Measurements from ENCODE around the gene PAX6. TPM values are rescaled to one million over a fixed set of nuclear protein-coding genes. Genes with fewer than 3 reads are reported as not detected.

The PAX6 gene
- total RNA-seq, 1 experiment from 2014 or later, result 29.0 TPM

GRCh38 chr11:31855466-31855865 lies 44.3 kb upstream of the PAX6 start:
- CTCF ChIA-PET, result no interaction called here
- intact Hi-C loops (cut with micrococcal nuclease; ENCODE audit: unreplicated experiment), result no loop called here
- no TSS peak for BruUV-seq (replicated peaks)

DNA sequence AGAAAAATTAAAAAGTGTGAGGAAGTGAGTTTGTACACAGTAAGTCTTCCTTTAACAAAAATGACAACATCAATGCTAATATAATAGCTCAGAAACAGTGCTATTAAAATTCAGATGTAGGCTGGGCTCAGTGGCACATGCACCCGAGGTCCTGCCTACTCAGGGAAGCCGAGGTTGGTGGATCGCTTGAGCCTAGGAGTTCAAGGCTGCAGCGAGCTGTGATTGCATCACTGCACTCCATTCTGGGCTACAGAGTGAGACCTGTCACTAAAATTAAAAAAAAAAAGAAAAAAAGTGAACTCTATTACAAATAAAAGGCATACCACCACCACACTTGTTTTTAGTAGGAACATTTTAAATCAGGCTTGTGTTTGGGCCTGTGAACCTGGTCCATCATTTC lies 39.2 kb upstream of the PAX6 start:
- no peaks in the 10 kb centered on the region for H3K9me2 ChIP-seq (ENCODE audit: insufficient read depth)
- H3K4me3 ChIP-seq, result no peak overlapping the region
- H3K4me1 ChIP-seq (replicated peaks; ENCODE audit: insufficient read depth), result peaks cover 22% of the 10 kb centered on the region
- H4K20me1 ChIP-seq (ENCODE audit: insufficient read depth), result no peaks in the 10 kb centered on the region
- ChIA-PET POLR2A (ENCODE audit: unreplicated experiment) (interaction anchor here (0.6 kb wide), 2 partner anchors 68 to 94 kb away, joined by 3 read pairs; no protein-coding TSS in a partner anchor), CTCF (no interaction called here)
- H3F3A ChIP-seq (ENCODE audit: insufficient read depth, low read depth), result peaks cover 20% of the 10 kb centered on the region; the same call in 1 of the 2 replicates
- H3K27ac ChIP-seq, result no peak overlapping the region
- H3K27me3 ChIP-seq (ENCODE audit: insufficient read depth, low read depth), result no peaks in the 10 kb centered on the region
- H3K79me2 ChIP-seq (ENCODE audit: low read depth), result no peaks in the 10 kb centered on the region
- TF ChIP-seq, protein P1, sequence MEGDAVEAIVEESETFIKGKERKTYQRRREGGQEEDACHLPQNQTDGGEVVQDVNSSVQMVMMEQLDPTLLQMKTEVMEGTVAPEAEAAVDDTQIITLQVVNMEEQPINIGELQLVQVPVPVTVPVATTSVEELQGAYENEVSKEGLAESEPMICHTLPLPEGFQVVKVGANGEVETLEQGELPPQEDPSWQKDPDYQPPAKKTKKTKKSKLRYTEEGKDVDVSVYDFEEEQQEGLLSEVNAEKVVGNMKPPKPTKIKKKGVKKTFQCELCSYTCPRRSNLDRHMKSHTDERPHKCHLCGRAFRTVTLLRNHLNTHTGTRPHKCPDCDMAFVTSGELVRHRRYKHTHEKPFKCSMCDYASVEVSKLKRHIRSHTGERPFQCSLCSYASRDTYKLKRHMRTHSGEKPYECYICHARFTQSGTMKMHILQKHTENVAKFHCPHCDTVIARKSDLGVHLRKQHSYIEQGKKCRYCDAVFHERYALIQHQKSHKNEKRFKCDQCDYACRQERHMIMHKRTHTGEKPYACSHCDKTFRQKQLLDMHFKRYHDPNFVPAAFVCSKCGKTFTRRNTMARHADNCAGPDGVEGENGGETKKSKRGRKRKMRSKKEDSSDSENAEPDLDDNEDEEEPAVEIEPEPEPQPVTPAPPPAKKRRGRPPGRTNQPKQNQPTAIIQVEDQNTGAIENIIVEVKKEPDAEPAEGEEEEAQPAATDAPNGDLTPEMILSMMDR (conservative IDR thresholded peaks at IDR 0.05), result no peak
- no TSS peak for BruUV-seq (replicated peaks)
- intact Hi-C loops (cut with micrococcal nuclease; ENCODE audit: unreplicated experiment), result loop anchor here (5.0 kb wide), 1 partner anchor 962 kb away; no protein-coding TSS in a partner anchor
- no peaks in the 10 kb centered on the region for H3K9me3 ChIP-seq (ENCODE audit: insufficient read depth, low read depth)
- H3K36me3 ChIP-seq (ENCODE audit: low read depth), result no peaks in the 10 kb centered on the region
- no peak overlapping the region for H2AFZ ChIP-seq
- H3K4me2 ChIP-seq, result no peak overlapping the region
- DNase-seq, result no peak

More at GRCh38 chr11:31855466-31855865, 44.3 kb upstream of the PAX6 start:
- H2AFZ ChIP-seq, result no peak overlapping the region
- H3K9me2 ChIP-seq (ENCODE audit: insufficient read depth), result no peaks in the 10 kb centered on the region
- DNase-seq, result no peak
- peaks cover 20% of the 10 kb centered on the region; the same call in 1 of the 2 replicates for H3F3A ChIP-seq (ENCODE audit: insufficient read depth, low read depth)
- no peak overlapping the region for H3K27ac ChIP-seq
- no peaks in the 10 kb centered on the region for H3K9me3 ChIP-seq (ENCODE audit: insufficient read depth, low read depth)
- no peaks in the 10 kb centered on the region for H4K20me1 ChIP-seq (ENCODE audit: insufficient read depth)
- H3K4me1 ChIP-seq (replicated peaks; ENCODE audit: insufficient read depth), result peaks cover 22% of the 10 kb centered on the region
- no peaks in the 10 kb centered on the region for H3K36me3 ChIP-seq (ENCODE audit: low read depth)
- TF ChIP-seq, protein P1 (conservative IDR thresholded peaks at IDR 0.05), result no peak
- no peak for TF ChIP-seq EZH2 (IDR thresholded peaks at IDR 0.05; ENCODE audit: low read depth)
- H3K79me2 ChIP-seq (ENCODE audit: low read depth), result no peaks in the 10 kb centered on the region
- H3K4me3 ChIP-seq, result no peak overlapping the region
- POLR2A ChIA-PET (ENCODE audit: unreplicated experiment), result no interaction called here
- no peaks in the 10 kb centered on the region for H3K27me3 ChIP-seq (ENCODE audit: insufficient read depth, low read depth)
- H3K4me2 ChIP-seq, result no peak overlapping the region

- Histone ChIP-seq H3K4me2 (no peak overlapping the region), H3K27me3 (ENCODE audit: insufficient read depth, low read depth) (no peaks in the 10 kb centered on the region), H3K4me3 (no peak overlapping the region), H3K4me1 (replicated peaks; ENCODE audit: insufficient read depth) (peaks cover 6% of the 10 kb centered on the region), H3K9me2 (ENCODE audit: insufficient read depth) (no peaks in the 10 kb centered on the region), H3K79me2 (ENCODE audit: low read depth) (no peaks in the 10 kb centered on the region), H4K20me1 (ENCODE audit: insufficient read depth) (no peaks in the 10 kb centered on the region), H3F3A (ENCODE audit: insufficient read depth, low read depth) (peaks cover 5% of the 10 kb centered on the region; the same call in 1 of the 2 replicates), H3K36me3 (ENCODE audit: low read depth) (no peaks in the 10 kb centered on the region), H3K27ac (no peak overlapping the region), H2AFZ (no peak overlapping the region), H3K9me3 (ENCODE audit: insufficient read depth, low read depth) (no peaks in the 10 kb centered on the region; the same call in 1 of the 2 replicates)
- POLR2A ChIA-PET (ENCODE audit: unreplicated experiment), result no interaction called here
- TF ChIP-seq EZH2 (IDR thresholded peaks at IDR 0.05; ENCODE audit: low read depth), result no peak
- TF ChIP-seq, protein P1 (conservative IDR thresholded peaks at IDR 0.05), result no peak
- no TSS peak for BruUV-seq (replicated peaks)
- CTCF ChIA-PET, result no interaction called here
- no peak for DNase-seq
- intact Hi-C loops (cut with micrococcal nuclease; ENCODE audit: unreplicated experiment), result no loop called here
Measured at GRCh38 chr11:31847761-31848160, 36.6 kb upstream of the PAX6 start.

All from PC-9 (cell line).